ENCODE measurements around the gene SLC44A3. TPM values are rescaled to one million over a fixed set of nuclear protein-coding genes. Genes with fewer than 3 reads are reported as not detected.

SLC44A3 gene
- total and polyA plus RNA-seq, 2 of the 13 experiments (the other 11 are each of a cell fraction or from before 2014, with no cell fraction given): 6.8 to 14.1 TPM

- Histone ChIP-seq H4K20me1 (ENCODE audit: insufficient read depth, low read length) (no peaks in the 10 kb centered on the region), H3K79me2 (ENCODE audit: insufficient read depth, low read length) (no peaks in the 10 kb centered on the region), H3K4me2 (ENCODE audit: low read depth, low read length) (no peak overlapping the region), H3K9me3 (ENCODE audit: low read length) (no peaks in the 10 kb centered on the region), H3K4me1 (ENCODE audit: insufficient read depth, low read length) (no peaks in the 10 kb centered on the region), H2AFZ (ENCODE audit: low read length) (no peak overlapping the region), H3K4me3 (replicated peaks in 1 of 3; ENCODE audit: insufficient read depth in 1 of 3, low read depth in 2 of 3, low read length in 3 of 3) (no peak overlapping the region), H3K9ac (ENCODE audit: insufficient read depth, low read depth, low read length) (no peak overlapping the region), H3K36me3 (replicated peaks in 1 of 2; ENCODE audit: control insufficient read depth in 1 of 2, insufficient read depth in 2 of 2, low read length in 2 of 2) (peaks cover 3 to 8% of the 10 kb centered on the region in 2 experiments; a peak in 4 of 5 replicates), H3K27me3 (ENCODE audit: control insufficient read depth in 1 of 2, insufficient read depth in 2 of 2, low read length in 2 of 2) (no peaks in the 10 kb centered on the region), H3K27ac (ENCODE audit: extremely low read length, insufficient read depth, low read length) (no peak overlapping the region)
- no TSS peak for BruUV-seq (replicated peaks)
- TF ChIP-seq U2AF2 (IDR thresholded peaks at IDR 0.05; ENCODE audit: low read depth, low read length) (no peak), ZKSCAN5 (CRISPR knock-in tag; IDR thresholded peaks at IDR 0.05) (no peak)
- no peak for FAIRE-seq
- ChIA-PET CTCF (ENCODE audit: low intra/inter-chr PET ratio, low total read pairs) (no interaction called here), POLR2A (no interaction called here)
- in situ Hi-C loops (cut with HindIII; ENCODE audit: extremely low pct_ligation_motif_present, low pct_unique_long_range_greater_than_20kb): no loop called here
- ATAC-seq: no peak
- no peak for DNase-seq (ENCODE audit: low spot score)
- intact Hi-C loops (cut with micrococcal nuclease; ENCODE audit: unreplicated experiment): no loop called here
- 90% methylated on average over 5 of the region's 5 CpGs for WGBS (ENCODE audit: low lambda C conversion rate)
These were observed 26.2 kb downstream of the SLC44A3 start for GRCh38 chr1:94846308-94846707.

- no peak overlapping the region for H3K4me2 ChIP-seq (ENCODE audit: low read depth, low read length)
- no peaks in the 10 kb centered on the region for H3K27me3 ChIP-seq (ENCODE audit: control insufficient read depth in 1 of 2, insufficient read depth in 2 of 2, low read length in 2 of 2)
- ChIA-PET POLR2A (no interaction called here), CTCF (ENCODE audit: low intra/inter-chr PET ratio, low total read pairs) (no interaction called here)
- H2AFZ ChIP-seq (ENCODE audit: low read length): no peak overlapping the region
- BruUV-seq (replicated peaks): no TSS peak
- H3K79me2 ChIP-seq (ENCODE audit: insufficient read depth, low read length): no peaks in the 10 kb centered on the region
- peaks cover 10% of the 10 kb centered on the region for H3K4me1 ChIP-seq (ENCODE audit: insufficient read depth, low read length)
- 92% methylated on average over 1 of the region's 1 CpG for WGBS (ENCODE audit: low lambda C conversion rate)
- in situ Hi-C loops (cut with HindIII; ENCODE audit: extremely low pct_ligation_motif_present, low pct_unique_long_range_greater_than_20kb) (loop anchor here (5.0 to 25.0 kb wide), 2 partner anchors 191 to 386 kb away; partner anchors contain the start of gene RWDD3), intact Hi-C loops (cut with micrococcal nuclease; ENCODE audit: unreplicated experiment) (no loop called here)
- no peak overlapping the region for H3K4me3 ChIP-seq (replicated peaks in 1 of 3; ENCODE audit: insufficient read depth in 1 of 3, low read depth in 2 of 3, low read length in 3 of 3)
- no peak for ATAC-seq
- no peak overlapping the region for H3K27ac ChIP-seq (ENCODE audit: extremely low read length, insufficient read depth, low read length)
- no peak overlapping the region for H3K9ac ChIP-seq (ENCODE audit: insufficient read depth, low read depth, low read length)
- DNase-seq (ENCODE audit: low spot score): no peak
- no peaks in the 10 kb centered on the region for H3K9me3 ChIP-seq (ENCODE audit: low read length)
- TF ChIP-seq MNT (IDR thresholded peaks at IDR 0.05): no peak
- TF ChIP-seq FOXK2 (IDR thresholded peaks at IDR 0.05): no peak
- no peak for TF ChIP-seq TCF7 (IDR thresholded peaks at IDR 0.05; ENCODE audit: low read depth)
- no peaks in the 10 kb centered on the region for H4K20me1 ChIP-seq (ENCODE audit: insufficient read depth, low read length)
- no peak for FAIRE-seq
- H3K36me3 ChIP-seq (replicated peaks in 1 of 2; ENCODE audit: control insufficient read depth in 1 of 2, insufficient read depth in 2 of 2, low read length in 2 of 2): peaks cover 4 to 6% of the 10 kb centered on the region in 2 experiments; a peak in 1 of 5 replicates
These were observed 31.4 kb downstream of the SLC44A3 start for GRCh38 chr1:94851571-94851970.

All from HepG2 (cell line).